Vagina (tissue), 2 donors: ENCODE measurements around the gene PYGL.

ENCODE experiments used
- POLR2A ChIP-seq, 2 donors: fragments of 450-650 bp; IDR thresholded peaks; one replicate each; pipeline ENCODE4 v1.6.1; 2017; ENCODE audit warnings: antibody characterized with exemption in 2 of 2, mild to moderate bottlenecking in 2 of 2, moderate library complexity in 2 of 2
- TF ChIP-seq, protein P1 (sequence below), 3 experiments: fragments of 450-650 bp in 2 of 3; fragments of 200-600 bp in 1 of 3; sonication (generic) in 1 of 3; IDR thresholded peaks; one replicate each; pipeline ENCODE4 v1.5.1; 2017 to 2019; ENCODE audit warnings: antibody characterized with exemption in 3 of 3, mild to moderate bottlenecking in 2 of 3, moderate library complexity in 2 of 3

DNA sequence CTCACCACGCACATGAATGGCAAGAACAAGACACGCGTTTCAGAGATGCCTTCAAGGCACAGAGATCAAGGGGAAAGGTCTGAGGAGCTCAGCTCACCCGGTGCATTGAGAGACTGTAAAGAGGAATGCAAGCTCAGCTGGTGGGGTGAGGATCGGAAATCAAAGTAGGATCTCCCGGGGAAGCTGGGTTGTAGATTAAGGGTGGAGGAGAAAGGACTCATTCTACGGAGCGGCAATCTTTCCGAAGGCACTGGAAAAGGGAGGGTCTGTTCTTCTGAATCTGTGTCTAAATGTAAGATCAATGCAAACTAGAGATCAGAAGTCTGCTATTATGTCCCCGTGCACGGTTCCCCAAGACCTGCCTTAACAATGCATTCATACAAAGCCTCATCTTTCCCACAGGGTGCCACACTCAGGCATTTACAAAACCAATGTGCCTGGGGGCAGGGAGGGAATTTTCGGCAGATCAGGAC, 41.6 kb upstream of the PYGL start:
- TF ChIP-seq POLR2A (IDR thresholded peaks at IDR 0.05): no peak
- TF ChIP-seq, protein P1, sequence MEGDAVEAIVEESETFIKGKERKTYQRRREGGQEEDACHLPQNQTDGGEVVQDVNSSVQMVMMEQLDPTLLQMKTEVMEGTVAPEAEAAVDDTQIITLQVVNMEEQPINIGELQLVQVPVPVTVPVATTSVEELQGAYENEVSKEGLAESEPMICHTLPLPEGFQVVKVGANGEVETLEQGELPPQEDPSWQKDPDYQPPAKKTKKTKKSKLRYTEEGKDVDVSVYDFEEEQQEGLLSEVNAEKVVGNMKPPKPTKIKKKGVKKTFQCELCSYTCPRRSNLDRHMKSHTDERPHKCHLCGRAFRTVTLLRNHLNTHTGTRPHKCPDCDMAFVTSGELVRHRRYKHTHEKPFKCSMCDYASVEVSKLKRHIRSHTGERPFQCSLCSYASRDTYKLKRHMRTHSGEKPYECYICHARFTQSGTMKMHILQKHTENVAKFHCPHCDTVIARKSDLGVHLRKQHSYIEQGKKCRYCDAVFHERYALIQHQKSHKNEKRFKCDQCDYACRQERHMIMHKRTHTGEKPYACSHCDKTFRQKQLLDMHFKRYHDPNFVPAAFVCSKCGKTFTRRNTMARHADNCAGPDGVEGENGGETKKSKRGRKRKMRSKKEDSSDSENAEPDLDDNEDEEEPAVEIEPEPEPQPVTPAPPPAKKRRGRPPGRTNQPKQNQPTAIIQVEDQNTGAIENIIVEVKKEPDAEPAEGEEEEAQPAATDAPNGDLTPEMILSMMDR (IDR thresholded peaks at IDR 0.05): no peak
